Activated CD4-positive, alpha-beta T cell treated with anti-CD3 and anti-CD28 coated beads, Interleukin-2, amount 50 U/mL, for 1 hour (primary cell): Measurements from ENCODE around the gene CCDC88A.
A peak's percentile ranks its signal among the peaks of the same experiment; 100 is the strongest.
"Not testable (repeated sequence)": the region's sequence is repeated elsewhere in the genome, so short reads cannot be mapped to it uniquely, and the experiment has no call there.

Source experiments
- DNase-seq: peaks from one replicate; pipeline ENCODE4 v3.0.0-alpha.2; 2020

The CCDC88A gene

DNA sequence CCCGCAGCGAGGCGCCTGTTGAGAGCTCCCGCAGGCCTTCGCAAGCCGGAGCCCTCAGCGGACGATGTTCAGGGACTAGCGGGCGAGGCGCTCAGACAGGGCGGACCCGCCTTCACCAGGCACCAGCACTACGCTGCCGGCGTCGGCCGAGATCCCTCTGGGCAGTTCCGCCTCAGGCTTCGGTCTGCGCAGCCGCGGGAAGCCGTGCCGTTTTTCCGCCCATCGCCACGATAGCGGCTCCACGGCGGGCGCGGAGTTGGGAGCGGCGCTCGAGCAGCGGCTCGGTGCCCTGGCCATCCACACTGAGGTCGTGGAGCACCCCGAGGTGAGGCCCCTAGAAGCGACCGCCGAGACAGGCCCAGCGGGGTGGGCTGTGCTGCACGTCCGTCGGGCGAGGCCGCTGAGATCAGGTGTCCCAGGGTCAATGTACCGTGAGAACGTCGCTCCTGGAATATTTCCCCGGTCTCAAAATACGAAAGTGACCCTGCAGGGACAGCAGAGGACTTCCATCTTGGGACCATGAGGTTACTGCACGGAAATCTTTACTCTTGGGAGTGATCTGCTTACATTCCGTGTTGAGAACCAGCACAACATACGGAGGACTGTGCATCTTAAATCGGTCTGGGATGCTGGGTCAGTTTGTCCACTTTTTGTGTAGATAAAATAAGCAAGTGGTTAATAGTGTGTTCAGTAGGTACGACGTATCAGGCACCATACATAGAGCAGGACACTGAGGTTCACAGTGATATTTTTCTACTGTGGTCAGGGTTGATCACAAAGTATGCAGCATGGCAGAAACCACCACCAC, 137.3 kb downstream of the CCDC88A start:
- DNase-seq: peak; percentile 90

DNA sequence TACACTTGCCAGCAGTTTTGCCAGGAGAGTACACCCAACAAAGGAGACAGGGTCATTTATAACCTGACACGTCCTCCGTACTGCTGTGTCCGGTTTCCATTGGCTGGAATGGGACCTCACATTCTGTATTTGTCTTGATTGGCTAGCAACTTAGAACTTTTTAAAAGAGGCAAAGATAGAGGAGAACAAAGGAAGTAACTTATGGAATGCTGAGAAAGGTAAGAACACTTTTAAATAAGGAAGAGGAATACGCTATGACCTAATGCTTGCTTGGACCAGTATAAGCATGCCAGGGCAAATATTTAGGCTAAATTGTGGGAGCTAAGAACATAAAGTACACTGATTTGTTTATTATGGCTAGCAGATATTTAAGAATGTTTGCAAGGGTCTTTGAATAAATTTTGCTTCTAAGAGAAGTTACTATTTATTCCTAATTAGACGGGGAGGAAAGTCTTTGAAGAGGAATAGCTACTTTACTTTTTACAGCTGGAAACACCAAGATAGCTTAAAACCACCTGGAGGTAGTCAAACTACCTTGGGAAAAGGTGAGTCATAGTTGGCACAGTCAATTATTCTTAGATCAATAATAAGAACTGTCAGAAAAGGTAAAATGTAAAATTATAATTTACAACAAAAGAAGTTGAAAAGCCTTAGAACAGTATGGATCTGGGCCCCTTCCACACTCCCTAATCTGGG, 138.7 kb downstream of the CCDC88A start:
- DNase-seq: not testable (repeated sequence)

DNA sequence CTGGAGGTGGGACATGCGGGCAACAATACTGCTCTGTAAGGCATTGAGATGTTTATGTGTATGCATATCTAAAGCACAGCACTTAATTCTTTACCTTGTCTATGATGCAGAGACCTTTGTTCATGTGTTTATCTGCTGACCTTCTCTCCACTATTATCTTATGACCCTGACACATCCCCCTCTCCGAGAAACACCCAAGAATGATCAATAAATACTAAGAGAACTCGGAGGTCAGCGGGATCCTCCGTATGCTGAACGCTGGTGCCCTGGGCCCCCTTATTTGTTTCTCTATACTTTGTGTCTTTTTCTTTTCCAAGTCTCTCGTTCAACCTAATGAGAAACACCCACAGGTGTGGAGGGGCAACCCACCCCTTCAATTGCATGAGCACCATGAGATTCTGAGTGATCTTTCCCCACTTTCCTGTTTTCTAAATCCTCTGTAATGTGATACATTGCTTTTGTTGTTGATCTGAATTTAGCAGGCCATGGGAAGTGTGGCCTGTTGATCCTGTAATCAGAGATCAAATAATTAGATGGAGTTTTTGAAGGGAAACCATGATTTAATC, 139.7 kb downstream of the CCDC88A start:
- not testable (repeated sequence) for DNase-seq

DNA sequence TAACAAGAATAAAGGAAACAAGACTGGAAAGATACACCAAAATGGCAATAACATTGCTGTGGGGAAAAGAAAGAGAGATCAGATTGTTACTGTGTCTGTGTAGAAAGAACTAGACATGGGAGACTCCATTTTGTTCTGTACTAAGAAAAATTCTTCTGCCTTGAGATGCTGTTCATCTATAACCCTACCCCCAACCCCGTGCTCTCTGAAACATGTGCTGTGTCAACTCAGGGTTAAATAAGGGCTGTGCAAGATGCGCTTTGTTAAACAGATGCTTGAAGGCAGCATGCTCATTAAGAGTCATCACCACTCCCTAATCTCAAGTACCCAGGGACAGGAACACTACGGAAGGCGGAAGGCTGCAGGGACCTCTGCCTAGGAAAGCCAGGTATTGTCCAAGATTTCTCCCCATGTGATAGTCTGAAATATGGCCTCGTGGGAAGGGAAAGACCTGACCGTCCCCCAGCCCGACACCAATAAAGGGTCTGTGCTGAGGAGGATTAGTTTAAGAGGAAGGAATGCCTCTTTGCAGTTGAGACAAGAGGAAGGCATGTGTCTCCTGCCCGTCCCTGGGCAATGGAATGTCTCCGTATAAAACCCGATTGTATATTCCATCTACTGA, 140.3 kb downstream of the CCDC88A start:
- not testable (repeated sequence) for DNase-seq

DNA sequence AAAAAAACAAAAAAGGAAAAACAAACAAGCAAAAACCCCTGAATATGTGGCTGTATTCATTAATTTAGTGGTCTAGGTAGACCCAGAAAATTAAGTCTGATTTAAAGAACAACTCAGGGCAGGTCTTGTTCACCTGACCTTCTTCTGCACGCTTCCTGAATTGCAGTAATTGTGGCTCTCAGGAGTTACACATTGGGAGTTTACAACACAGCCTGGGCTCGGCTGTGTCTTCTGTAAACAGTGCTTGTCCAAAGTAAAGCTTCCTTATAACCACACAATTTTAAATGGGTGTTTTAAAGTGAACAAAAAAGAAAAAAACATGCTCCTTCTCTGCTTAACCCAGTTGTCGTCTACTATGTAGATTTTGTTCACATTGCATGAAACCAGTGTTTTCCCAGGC, 142.3 kb downstream of the CCDC88A start:
- no peak for DNase-seq

DNA sequence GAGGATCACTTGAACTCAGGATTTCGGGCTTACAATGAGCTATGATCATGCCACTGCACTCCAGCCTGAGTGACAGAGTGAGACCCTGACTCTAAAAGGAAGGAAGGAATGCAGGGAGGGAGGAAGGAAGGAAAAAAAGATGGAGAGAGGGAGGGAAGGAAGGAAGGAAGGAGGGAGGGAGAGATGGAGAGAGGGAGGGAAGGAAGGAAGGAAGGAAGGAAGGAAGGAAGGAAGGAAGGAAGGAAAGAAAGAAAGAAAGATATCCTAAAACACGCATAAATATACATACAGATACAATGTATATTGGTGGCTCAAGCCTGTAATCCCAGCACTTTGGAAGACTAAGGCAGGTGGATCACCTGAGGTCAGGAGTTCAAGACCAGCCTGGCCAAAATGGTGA, 145.3 kb downstream of the CCDC88A start:
- not testable (repeated sequence) for DNase-seq

DNA sequence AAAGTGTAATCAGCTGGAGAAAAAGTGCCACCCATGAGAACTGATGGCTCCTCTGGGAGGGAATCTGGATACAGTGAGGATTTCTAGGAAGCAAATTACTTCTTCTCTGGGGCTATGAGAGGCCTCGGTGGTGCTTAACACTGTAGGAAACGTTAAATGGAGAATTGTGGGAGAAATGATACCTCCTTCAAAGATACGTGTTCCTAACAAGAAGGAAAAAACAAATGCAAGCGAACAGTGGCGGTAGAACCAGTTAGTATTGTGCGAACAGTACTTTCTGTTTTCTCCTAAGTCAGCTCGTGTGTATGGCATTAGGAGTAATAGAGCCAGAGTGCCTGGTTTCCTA, 150.0 kb downstream of the CCDC88A start:
- no peak for DNase-seq

DNA sequence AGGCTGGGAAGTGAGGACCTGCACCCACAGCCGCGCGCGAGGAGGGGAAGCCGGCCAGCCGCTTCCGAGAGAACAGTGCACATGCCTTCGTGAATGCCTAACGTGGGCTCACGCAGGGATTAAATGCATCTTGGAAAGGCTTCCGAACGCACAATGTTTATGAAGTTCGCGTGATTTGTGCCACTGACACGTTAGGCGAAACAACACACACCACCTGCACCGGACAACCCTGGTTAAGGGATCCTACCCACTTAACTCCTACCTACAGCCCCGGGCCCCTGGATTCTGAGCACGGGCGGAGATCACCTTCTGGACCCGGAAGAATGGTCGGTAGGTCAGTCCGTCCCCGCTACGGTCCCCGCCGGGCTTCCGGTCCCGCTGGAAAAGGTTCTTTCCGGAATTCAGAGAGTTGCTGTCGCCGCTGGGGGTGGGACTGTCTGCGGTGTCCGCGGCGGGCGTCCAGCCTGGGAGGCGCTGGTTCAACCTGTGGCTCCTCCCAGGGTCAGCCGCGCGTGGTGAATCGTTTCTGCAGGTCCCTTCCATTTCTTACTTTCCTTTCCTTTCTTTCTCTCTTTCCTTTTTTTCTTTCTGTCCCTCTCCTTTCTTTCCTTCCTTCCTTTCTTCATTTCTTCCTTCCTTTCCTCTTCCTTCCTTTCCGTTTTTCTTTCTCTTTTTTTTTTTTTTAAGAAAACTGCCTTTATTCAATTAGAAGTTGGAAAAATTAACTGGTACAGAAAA, 150.6 kb downstream of the CCDC88A start, which contains the start of gene MTIF2:
TSS of gene MTIF2 (minus strand) at position 325 of the 738 bp plus-strand sequence. CDS start 5,373 bp downstream, outside the sequence.
- peak; percentile 83 for DNase-seq

DNA sequence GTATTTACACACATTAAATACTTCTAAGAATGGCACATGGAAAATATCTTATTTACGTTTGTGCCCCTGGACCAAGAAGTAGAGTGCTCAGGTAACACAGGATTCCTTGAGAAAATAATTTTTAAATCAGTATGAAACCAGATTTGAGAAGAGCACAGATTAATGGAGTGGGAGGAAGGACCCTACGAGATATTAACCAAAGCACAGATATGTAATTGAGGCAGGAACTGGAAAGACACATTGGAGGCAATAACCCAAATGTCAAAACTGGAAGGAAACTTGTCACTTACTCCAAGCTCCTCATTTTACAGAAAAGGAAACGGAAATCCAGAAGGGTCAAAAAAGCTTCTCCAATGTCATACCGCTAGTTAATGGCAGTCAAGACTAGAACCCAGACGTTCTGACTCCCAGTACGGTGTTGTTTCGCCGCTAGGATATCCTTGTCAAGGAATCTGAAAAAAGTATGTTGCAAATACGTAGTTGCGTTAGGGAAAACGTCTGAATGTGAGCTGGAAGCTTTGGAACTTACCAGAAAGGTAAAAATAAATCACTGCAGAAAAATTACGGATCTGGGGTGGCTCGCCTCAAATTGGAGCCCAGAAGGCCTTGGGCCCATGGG, 151.3 kb downstream of the CCDC88A start:
- no peak for DNase-seq

DNA sequence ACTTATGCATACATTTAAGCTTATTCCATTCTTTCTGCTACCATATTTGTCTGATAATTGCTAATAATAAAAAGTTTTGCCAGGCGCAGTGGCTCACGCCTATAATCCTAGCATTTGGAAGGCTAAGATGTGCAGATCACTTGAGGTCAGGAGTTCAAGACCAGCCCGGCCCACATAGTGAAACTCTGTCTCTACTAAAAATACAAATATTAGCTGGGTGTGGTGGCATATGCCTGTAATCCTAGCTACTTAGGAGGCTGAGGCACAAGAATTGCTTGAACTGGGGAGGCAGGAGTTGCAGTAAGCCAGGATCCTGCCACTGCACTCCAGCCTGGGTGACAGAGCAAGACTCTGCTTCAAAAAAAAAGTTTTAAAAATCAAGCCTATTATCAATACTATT, 160.1 kb downstream of the CCDC88A start:
- not testable (repeated sequence) for DNase-seq

DNA sequence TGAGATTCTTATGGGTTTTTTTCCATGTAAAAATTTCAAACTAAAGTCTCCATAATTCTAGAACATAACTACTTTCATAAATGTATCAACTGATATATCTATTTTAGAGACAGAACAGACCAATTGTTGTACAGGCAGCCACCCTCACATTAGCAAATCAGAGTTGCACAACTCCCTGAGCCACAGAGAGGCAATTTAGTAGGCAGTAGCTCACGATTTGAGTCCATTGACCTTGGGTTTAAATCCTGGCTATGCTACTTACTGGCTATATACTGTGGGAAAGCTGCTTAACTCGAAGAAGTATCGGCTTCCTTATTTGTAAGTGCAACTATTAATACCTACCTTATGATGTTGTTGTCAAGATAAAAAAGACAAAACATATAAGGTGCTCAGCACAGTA, 166.8 kb downstream of the CCDC88A start:
- DNase-seq: no peak

DNA sequence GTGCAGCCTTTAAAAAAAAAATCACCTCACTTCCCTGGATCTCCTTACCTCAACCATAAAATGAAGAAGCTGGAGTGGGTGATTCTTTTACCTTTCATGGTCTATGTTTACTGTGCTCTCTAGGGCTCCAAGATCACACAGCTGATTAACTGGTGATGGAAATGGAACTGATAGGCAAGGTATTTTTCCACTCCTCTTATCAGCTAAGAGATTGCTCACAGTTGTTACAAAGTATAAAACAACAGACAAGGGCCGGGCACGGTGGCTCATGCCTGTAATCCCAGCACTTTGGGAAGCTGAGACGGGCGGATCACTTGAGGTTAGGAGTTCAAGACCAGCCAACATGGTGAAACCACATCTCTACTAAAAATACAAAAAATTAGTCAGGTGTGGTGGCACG, 172.6 kb downstream of the CCDC88A start:
- no peak for DNase-seq

DNA sequence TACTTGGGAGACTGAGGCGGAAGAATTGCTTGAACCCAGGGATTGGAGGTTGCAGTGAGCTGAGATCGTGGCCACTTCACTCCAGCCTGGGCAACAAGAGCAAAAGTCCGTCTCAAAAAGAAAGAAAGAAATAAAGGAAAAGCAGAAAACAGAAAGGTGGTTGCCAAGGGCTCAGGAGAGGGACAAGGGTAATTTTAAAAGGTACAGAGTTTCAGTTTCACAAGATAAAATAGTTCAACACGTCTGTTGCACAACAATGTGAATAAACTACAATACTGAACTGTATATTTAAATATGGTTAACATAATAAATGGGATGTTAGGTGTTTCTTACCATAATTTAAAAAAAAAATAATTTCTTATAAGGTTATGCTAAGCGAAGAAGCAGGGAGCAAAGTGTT, 174.2 kb downstream of the CCDC88A start:
- DNase-seq: no peak

DNA sequence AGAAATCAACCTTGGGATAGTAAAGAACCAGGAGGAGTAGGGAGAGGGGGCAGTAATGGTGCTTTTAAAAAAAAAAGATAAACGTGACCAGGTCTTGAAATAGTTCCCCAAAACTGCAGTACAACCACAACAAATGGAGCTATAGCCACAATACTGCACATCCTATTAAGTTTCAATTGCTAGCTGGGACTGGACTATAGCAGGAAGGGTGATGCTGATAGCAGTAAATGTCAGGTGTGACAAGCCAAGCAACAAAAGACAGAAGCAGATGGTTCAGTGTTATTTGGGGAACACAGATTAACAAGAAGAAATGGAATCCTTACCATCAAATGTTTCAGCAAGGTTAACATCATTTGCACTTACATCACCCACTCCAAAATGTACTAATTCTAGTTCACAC, 177.0 kb downstream of the CCDC88A start:
- no peak for DNase-seq

DNA sequence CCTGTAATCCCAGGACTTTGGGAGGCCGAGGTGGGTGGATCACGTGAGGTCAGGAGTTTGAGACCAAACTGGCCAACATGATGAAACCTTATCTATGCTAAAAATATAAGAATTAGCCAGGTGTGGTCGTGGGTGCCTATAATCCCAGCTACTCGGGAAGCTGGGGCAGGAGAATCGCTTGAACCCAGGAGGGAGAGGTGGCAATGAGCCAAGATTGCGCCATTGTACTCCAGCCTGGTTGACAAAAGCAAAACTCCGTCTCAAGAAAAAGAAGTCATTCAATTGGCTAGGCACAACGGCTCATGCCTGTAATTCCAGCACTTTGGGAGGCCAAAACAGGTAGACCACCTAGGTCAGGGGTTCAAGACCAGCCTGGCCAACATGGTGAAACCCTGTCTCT, 178.1 kb downstream of the CCDC88A start:
- DNase-seq: not testable (repeated sequence)

DNA sequence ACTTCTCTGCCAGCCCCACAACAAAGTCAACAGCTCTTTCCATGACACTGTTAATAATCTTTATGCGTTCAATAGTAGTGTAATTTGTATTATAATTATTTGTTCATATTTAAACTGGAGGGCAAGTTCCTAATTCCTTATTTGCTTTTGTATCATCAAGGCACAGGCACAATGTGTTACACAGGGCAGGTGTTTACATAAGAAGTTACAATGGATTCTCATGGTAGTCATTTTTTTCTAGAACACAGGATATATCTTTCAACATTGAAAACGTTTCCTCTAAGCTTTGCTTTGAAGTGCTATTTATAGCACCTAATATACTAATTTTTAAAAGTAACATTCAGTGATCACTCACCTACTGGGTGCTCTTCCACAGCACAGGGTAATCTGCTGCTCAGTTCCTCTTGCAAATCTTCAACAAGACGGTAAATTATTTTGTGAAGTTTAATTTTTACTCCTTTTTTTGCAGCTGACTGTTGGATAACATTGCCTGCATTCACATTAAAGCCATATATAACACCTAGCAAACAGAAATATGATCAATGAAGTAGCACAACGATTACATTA, 179.9 kb downstream of the CCDC88A start:
- DNase-seq: no peak
